ENCODE results near the gene HAP1. TPM values are rescaled to one million over a fixed set of nuclear protein-coding genes. Genes with fewer than 3 reads are reported as not detected.
"Not testable (repeated sequence)": the region's sequence is repeated elsewhere in the genome, so short reads cannot be mapped to it uniquely, and the experiment has no call there.

The HAP1 gene
- polyA plus RNA-seq, 4 donors = 0.78 to 1.7 (median 1.4) TPM

DNA sequence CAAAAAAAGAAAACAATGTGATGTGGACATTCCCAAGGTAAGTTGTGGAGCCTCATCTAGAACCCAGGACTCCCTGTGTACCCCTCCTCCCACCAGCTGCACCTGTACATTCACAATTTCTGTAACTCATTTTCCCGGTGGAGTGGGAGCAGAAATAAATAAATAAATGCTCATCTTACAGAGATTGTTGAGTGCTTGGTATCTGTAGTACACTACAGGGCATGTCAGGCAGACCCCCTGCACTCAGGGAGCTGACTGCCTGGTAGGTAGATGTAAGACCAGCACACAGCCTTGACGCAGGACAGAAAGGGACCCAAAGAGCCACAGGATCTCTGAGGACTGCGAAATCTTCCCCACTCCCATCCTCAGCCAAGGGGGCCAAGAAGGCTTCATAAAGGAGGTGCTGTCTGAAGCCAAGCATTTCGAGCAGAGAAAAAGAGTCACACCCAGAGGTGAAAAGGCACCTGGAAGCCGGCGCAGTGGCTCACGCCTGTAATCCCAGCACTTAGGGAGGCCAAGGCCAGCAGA is 39.2 kb downstream of the HAP1 start:
- no peak for DNase-seq (ENCODE audit: low read depth in 4 of 4, low spot score in 2 of 4)

DNA sequence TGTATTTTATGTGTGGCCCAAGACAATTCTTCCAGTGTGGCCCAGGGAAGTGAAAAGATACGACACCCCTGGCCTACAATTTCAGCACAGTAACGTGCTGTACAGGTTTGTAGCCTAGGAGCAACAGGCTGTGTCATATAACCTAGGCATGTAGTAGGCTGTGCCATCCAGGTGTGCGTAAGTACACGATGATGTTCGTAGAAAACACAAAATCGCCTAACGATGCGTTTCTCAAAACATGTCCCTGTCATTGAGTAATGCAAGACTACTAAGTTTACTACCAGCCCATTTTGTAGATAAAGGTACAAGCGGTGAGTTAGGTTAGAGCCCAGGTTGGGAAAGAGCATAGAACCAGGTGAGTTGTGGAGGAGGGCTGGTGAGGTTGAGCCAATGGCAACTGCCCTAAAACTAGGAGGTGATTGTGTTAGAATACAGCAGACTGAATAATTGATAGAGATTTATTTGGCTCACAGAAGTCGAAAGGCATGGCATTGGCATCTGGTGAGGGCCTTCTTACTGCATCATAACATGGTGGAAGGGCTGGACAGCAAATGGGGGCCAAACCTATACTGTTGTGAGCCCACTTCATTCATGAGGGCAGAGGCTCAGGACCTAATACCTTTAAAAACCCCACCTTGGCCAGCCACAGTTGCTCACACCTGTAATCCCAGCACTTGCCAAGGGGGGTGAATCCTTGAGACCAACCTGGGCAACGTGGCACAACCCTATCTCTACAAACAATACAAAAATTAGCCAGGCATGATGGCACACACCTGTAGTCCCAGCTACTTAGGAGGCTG is 41.5 kb downstream of the HAP1 start:
- DNase-seq (ENCODE audit: low read depth in 4 of 4, low spot score in 2 of 4) = no peak

DNA sequence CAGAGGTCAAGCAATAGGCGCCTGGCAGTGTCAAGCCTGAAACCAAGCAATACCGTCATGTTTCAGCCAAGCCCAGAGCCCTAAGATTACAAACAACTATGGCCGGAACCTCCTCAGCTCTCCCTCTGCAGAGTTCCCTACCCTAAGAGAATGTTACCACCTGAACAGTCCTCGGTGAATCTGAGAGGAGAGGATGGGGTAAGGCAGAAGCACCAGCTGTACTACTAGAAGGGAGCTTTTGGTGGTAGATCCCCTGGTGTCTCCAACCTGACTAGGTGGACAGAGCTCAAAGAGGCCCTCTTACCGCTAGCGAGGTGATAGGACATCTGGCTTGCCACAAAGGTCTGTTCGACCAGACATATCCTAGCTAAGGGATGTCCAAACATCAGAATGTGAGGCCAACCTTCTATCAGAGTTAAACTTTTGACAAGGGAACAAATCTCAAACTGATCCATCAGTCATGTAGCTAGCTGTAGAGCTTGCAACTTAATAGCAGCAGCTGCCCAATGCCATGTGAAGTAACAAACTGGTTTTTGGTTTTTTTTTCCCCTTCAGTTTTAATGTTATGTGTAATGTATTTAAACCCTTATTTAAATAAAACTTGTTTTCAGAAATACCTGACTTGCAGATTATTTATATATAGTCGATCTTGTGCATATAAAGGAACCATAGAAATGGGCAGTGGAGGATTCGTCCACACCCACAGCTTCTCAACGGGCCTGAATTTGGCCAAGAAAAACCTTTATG is 43.2 kb downstream of the HAP1 start:
- DNase-seq (ENCODE audit: low read depth in 4 of 4, low spot score in 2 of 4) = no peak

DNA sequence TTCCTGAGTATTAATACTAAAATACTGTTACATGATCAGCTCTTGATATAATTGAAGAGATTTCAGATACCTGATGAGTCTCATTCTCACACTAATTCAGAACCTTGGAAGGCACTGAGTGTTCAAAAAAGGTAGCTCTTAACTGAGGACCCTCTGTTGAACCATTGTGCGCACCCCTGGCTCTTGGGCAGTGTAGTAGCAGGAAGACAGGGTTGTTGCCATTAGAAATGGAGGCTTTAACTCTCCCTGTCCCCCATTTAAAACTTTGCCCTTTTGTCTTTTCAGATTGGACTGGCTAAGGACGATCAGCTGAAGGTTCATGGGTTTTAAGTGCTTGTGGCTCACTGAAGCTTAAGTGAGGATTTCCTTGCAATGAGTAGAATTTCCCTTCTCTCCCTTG is 43.9 kb downstream of the HAP1 start:
- DNase-seq (ENCODE audit: low read depth in 4 of 4, low spot score in 2 of 4) = no peak

DNA sequence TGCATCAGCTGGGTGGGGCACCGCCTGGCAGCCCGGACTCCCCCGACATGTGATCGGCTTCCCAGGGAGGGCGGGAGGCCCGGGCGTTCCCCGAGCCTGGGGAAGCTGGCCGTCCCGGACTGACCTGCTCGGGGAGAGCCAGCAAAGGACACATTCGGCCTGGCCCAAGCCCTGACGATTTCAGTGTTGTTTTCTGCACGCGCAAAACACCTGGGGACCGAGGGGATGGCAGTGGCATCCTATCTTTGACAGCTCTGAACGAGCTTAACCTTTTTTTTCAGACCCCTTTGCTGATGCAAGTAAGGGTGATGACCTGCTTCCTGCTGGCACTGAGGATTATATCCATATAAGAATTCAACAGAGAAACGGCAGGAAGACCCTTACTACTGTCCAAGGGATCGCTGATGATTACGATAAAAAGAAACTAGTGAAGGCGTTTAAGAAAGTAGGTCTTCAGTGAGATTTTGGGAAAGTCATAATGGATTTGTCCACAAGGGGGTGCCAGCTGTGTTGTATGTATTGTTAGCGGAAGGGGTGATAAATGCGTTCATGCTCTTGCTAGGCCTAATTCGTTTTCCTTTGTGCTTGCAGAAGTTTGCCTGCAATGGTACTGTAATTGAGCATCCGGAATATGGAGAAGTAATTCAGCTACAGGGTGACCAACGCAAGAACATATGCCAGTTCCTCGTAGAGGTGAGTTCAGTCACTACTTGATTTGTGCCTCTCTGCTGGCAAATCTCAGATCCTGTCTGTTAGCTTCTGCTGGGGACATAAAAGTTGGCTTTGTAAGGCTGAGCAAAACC is 44.7 kb downstream of the HAP1 start:
- DNase-seq (ENCODE audit: low read depth in 4 of 4, low spot score in 2 of 4) = peak in 1 of 4 donors; percentile 19

DNA sequence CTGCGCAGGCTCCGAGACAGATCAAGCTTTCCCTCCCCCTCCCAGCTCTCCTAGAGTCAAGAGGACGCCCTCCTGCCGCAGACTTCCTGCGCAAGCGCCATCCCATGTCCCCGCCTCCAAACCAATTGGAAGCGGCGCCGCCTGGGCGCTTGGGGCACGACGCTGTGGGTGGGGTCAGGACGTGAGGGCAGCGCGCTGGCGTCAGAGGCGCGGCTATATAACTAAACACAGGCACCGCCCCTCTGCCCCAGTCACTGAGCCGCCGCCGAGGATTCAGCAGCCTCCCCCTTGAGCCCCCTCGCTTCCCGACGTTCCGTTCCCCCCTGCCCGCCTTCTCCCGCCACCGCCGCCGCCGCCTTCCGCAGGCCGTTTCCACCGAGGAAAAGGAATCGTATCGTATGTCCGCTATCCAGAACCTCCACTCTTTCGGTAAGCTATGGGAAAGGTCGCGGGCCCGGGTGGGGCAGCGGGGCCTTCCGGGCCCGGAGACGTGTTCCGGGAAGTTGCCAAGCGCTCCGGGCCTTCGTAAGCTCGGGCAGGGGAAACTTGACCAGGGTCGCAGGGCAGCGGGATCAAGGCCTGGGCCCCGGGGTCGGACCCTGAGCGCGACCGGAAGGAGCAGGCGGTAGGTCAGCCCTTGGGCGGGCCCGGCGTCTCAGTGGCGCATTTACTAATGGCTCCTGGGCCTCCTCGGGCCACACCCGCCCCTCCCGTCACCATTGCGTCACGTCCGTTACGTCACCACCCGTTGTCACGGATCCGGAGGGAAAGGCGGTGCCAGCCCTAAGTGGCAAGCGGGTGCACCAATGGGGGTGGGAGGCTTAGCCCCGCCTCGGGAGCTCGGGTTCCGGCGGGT is 45.6 kb downstream of the HAP1 start, which contains the start of gene EIF1:
TSS of gene EIF1 (plus strand) at position 245 of the 856 bp plus-strand sequence. CDS start at position 399, 154 bp downstream.
- peak; percentile 97 to 99 (median 98) for DNase-seq (ENCODE audit: low read depth in 4 of 4, low spot score in 2 of 4)

DNA sequence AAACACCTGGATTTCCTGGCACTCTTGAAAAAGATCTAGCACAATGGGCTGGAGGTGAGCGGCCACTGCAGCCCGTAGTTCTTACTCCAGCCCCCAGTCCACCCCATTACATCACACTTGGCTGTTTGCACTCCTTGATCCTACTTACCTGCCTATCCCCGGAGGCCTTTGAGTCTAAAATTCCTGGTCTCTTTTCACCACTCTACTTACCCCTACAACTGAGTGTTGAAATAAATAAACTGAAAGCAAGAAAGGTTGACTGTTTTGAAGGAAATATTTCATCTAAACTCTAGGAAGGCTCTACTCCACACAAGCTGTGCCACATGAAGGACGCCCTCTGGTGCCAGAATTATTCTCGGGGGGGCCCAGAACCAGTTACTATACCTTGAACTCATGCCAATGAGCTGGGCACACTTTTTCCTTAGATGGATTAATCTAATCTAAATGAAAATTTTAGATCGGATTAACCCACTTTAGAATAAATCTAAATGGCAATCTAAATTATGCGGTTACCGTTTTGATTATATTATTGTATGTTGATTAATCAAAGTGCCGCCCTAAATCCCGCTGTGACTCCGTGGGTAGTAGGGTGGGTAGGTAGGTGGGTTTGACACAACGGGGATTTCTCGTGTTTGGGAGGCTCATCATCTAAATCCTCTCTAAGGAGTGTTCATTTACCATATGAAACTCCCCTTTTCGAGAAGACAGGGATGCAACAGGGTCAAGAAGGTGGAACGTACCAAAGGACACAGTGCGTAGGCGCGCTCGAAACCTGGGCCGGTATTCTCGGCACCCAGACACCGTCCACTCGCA is 46.4 kb downstream of the HAP1 start:
- DNase-seq (ENCODE audit: low read depth in 4 of 4, low spot score in 2 of 4) = no peak

DNA sequence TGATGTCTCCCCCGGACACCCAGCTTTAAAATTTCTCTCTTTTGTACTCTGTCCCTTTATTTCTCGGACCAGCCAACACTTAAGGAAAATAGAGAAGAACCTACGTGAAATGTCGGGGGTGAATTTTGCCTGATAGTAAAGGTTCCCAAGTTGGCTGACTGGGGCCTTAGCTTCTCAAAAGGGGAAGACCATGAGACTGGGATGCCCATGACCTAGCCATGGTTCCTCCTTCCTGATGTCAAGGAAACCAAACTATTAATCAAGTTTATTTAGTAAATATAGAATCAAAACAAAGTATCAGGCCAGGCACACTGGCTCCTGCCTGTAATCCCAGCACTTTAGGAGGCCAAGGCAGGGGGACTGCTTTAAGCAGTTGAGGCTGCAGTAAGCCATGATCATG is 48.2 kb downstream of the HAP1 start:
- DNase-seq (ENCODE audit: low read depth in 4 of 4, low spot score in 2 of 4) = no peak

DNA sequence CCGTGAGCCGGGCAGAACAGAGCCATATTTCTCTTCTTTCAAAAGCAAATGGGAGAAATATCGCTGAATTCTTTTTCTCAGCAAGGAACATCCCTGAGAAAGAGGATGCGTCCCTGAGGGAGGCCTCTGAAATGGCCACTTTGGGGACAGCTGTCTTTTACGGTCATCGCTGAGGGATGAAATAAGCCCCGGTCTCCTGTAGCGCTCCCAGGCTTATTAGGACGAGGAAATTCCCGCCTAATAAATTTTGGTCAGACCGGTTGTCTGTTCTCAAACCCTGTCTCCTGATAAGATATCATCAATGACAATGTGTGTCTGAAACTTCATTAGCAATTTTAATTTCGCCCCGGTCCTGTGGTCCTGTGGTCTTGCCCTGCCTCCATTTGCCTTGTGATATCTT is 48.7 kb downstream of the HAP1 start:
- DNase-seq (ENCODE audit: low read depth in 4 of 4, low spot score in 2 of 4) = not testable (repeated sequence)

DNA sequence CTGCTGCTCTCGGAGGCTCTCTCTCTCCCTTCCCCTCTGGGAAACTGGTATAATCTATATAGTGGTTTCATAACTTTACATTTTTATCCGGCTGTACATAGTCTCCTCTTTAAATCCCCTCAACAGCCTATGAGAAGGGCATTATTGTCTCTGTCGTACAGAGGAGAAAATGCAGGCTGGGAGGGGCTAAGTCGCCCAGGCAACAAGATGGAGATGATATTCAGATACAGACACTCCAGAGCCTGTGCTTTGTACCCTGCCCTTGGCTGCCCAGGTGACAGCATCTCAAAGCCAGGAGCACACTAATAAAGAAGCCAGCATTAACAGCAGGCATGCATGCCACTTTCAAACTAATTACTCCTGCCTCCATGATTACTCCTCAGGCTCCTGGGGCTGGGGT is 50.4 kb downstream of the HAP1 start:
- no peak for DNase-seq (ENCODE audit: low read depth in 4 of 4, low spot score in 2 of 4)

DNA sequence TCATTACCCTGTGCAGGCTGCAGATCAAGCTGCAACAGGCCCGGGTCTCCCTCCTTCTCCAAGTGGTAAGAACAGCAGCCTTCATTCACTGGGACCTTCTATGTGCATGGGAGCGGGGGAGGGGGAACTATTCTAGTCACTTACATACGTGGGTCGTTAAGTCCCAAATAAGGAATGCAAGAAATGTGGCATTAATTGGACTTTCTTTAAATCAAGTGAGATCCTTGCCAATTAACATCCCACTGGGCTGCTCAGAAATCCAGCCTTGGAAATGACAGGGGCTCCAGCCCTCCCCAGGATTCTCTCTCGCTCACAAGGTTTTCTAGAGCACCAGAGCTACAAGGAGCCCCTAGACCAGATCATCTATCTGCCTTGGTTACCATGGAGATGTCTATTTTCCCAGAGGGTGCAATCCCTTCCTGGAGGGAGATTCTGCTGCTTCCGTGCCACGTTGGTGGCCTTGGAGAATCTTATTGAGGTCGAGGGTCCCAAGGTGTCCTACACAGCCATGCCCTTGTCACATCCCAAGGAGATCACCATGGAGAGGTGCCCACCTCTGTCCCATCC is 50.9 kb downstream of the HAP1 start:
- no peak for DNase-seq (ENCODE audit: low read depth in 4 of 4, low spot score in 2 of 4)

DNA sequence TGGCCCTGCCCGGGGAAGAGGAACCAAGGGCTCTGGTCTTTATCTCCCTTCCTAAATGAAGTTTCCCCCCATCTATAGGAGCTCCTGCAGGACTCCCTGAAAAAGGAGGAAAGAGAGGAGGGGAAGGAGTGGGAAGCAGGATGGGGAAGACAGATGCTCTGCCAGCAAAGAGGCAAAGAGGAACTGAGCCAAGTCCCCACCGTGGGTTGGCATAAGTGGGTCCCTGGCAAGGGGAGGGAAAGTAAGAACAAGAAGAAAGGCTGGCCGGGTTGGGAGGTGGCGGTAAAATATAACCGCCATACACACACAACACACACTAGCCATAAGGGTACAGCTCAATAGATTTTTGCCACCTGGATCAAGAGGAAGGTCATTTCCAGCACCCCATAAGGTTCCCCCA is 51.8 kb downstream of the HAP1 start:
- DNase-seq (ENCODE audit: low read depth in 4 of 4, low spot score in 2 of 4) = no peak

DNA sequence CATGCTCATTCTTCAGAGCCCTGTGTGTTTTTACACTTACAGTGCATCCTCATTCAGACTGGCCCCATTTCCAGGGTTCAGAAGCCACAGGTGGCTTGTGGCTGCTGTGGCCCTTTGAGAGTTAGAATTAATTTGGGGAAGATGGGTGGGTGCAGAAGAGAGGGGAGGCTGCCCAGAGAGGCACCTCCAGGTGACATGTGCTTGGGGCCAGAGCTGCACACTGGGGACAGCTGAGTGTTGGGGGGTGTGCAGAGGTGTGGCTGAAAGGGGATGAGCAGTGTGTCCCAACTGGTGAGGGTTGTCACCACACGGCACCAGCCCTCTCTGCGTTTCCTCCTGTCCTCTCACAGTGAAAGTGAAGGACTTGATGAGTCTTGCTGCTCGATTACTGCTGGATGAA is 52.7 kb downstream of the HAP1 start:
- no peak for DNase-seq (ENCODE audit: low read depth in 4 of 4, low spot score in 2 of 4)

DNA sequence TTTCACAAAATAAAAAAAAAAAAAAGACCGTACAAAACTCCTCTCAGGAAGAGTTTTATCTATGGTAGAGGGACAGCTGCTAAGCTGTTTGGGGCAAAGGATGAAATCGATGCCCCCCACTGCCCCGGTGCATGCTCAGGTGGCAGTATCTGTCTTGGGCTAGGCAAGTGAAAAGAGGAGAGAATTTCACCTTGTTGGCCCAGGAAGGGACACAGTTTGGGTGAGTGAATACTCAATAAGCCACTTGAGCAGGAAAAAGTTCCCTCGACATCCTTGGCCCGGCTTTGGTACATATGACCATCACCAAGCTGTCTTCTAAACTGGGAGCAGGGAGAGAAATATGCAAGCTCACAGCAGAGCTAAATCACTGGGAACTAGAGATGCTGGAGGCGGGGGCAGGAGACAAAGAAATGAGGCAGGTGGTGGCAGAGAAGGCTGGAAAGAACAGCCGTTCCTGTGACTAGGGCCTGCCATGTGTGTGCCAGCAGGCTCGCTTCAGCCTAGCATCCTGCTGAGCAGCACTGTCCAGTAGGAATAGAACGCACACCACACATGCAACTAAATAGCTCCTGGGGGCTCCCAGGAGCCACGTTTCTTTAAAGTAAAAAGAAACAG is 53.9 kb downstream of the HAP1 start:
- DNase-seq (ENCODE audit: low read depth in 4 of 4, low spot score in 2 of 4) = no peak

DNA sequence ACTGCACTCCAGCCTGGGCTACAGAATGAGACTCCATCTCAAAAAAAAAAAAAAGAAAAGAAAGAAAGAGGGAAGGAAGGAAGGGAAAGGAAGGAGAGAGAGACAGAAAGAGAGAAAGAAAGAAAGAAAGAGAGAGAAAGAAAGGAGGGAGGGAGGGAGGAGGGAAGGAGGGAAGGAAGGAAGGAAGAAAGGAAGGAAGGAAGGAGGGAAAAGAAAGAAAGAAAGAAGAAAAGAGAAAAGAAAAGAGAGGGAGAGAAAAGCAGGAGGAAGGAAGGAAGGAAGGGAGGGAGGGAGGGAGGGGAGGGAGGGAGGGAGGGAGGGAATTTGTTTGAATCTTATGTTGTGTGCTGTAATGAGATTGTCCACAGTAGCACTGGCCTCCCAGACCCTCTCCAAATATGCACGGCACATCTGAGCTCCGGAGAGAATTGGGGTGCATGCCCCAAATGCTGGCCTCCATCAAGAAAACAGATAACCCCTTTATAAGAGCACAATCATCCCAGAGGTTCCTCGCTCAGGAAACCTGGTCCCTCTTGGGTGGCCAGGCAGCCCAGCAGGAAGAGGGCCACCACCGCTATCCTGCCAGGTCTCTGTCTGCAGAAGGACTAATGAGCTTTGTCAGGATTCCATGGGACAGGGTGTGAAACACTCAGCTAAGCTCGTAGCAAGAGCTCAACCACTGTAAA is 54.6 kb downstream of the HAP1 start:
- no peak for DNase-seq (ENCODE audit: low read depth in 4 of 4, low spot score in 2 of 4)

DNA sequence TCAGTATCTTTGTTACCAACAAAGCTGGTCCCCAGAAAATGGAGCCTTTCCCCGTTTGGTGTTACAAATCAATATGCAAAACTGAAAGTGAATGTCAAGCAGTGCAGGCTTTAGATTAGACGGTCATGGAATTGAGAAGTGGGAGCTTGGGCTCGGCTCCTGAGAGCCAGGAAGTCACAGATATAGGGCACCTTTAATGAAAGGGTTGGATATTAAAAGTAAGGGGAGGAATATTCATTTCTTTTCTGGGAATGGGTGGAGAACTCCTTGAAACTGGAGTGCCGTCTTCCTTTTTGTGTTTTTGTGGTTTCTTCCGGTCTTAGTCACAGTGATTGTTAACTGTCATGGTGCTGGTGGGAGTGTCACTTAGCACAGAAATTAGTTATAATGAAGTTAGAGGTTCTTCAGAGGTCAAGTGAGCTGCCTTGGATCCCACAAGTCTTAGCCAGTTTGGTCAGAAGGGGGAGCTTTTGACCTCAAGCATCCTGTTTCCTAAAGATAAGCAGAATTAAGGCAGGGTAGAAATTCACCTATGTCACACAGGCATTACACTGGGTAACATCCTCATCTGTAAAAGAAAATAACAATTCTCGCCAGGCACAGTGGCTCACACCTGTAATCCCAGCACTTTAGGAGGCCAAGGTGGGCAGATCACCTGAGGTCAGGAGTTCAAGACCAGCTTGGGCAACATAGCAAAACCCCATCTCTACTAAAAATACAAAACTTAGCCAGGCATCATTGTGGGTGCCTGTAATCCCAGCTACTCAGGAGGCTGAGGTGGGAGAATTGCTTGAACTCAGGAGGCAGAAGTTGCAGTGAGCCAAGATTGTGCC is 55.3 kb downstream of the HAP1 start:
- no peak for DNase-seq (ENCODE audit: low read depth in 4 of 4, low spot score in 2 of 4)

DNA sequence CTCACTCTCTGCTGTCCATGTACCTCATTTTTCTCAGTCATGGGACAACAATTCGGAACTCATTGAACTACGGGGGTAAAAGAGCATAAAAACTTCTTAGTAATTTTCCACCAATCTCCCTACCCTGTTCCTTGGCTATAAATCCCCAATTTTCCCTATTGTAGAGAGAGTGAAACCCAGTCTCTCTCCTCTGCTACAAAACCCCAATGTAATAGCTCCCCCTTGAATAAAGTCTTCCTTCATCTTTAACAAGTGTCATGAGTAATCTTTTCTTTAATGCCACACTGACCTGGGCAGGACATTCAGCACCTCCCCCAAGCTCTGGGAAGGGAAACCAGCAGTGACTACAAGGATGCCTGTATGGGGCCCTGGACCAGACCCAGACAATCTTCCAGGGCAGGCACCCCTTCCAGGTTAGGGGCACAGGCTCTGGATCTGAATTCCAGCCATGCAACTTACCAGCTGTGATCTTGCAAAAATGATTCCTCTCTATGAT is 56.0 kb downstream of the HAP1 start:
- no peak for DNase-seq (ENCODE audit: low read depth in 4 of 4, low spot score in 2 of 4)

Measured in left renal cortex interstitium (tissue), 4 donors.